Frontal cortex (tissue), 4 donors: Measurements from ENCODE around the gene SYT15. TPM values are rescaled to one million over a fixed set of nuclear protein-coding genes. Genes with fewer than 3 reads are reported as not detected.
"Not testable (repeated sequence)": the region's sequence is repeated elsewhere in the genome, so short reads cannot be mapped to it uniquely, and the experiment has no call there.

Source experiments
- DNase-seq, 2 donors: peaks; one replicate each; pipeline ENCODE4 v3.0.0; 2012; ENCODE audit warnings: low spot score in 2 of 2
- FAIRE-seq: peaks from 2 replicates; lab custom pipeline; 2012; peaks lifted over from hg19 to GRCh38; lab: Jason Lieb, UNC
- total RNA-seq: library from RNA; depleted of rRNA; stranded (reverse); fragments of >200 nt; gene quantifications from one replicate; pipeline ENCODE4 v1.2.3, GENCODE V29; 2014
- donor health status: control.
- donor health status: control.
- donor health status: control.

Gene SYT15
- total RNA-seq, 1 donor from 2014 or later = 0.82 TPM

DNA sequence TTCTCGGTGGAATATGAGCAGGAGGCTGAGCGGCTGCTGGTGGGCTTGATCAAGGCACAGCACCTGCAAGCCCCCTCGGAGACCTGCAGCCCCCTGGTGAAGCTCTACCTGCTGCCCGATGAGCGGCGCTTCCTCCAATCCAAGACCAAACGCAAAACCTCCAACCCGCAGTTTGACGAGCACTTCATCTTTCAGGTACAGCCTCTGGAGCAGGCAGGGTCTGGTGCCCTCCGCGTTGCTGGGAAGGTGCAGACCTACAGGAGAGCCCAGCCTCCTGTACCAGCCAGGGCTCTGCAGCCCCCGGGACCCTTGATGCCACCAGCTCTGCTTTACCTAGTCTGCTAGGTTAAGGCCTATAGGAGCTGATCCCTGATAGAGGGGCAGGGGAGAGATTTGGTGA lies 3.1 kb downstream of the SYT15 start:
- not testable (repeated sequence) for DNase-seq, FAIRE-seq

DNA sequence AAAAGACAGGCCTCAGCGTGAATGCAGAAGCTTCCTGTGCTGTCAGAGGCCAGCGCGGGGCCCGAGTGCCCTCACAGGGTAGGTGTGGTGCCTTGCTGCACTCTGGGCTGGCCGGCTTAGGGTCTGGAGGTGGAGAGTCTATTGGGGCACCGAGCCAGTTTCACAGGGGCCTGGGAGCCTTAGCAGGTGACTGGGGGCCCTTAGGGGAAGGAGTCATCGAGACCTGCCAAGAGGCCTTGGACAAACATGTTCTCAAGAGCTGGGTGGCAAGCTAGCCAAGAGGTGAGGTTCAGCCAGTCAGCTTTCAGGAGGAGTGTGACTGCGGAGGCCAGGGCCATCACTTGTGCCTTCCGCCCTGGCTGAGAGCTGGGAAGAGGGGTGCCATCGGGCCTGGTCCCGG lies 3.6 kb downstream of the SYT15 start:
- DNase-seq, FAIRE-seq: not testable (repeated sequence)

DNA sequence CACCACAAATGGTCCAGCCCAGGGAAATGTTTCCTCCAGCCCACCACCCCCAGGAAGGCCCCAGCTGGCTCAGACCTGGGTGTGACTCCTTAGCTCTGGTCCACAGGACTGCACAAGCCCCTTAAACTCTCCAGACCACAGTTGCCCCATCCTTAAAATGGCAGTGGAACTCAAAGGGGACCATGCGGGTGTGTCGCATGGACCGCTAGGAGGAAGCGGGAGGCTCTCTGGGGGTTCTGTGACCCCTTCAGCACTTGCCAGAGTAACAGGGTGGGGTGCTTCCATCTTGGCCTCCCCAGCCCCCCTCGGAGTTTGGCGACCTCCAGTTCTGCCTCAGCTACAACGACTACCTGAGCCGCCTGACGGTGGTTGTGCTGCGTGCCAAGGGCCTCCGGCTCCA lies 5.3 kb downstream of the SYT15 start:
- not testable (repeated sequence) for FAIRE-seq, DNase-seq

DNA sequence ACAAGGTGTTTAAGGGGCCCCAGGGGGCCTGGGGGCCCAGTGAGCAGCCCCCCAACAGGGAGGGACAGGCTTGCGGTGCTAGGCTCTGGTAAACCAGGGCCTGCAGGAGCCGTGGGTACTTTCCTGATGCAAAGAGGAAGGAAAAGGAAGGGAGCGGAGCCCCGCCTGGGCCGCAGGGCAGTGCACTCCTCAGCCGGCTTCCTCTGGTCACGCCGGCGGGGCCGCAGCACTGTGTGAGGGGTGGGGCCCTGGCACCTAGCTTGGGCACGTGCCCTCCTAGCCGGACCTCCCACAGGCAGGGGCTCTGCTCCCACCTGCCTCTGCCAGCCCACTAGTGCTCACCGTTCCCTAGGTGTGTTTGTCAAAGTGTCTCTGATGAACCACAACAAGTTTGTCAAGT lies 6.3 kb downstream of the SYT15 start:
- not testable (repeated sequence) for DNase-seq, FAIRE-seq

DNA sequence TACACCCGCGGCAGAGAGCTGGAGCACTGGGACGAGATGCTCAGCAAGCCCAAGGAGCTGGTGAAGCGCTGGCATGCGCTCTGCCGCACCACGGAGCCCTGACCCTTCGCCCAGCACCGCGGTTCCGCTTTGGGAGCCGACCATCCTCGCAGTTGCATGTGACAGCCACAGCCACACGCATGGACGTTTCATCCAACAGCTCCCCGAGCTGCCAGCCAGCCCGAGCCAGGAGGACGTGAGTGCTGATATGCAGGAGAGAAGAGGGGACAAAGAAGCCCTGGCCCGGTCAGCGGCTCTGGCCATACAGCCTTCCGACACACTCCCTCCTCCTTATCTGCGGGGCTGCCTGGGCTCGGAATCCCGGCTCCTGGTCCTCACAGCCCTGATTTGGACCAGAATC lies 8.6 kb downstream of the SYT15 start:
- not testable (repeated sequence) for FAIRE-seq

DNA sequence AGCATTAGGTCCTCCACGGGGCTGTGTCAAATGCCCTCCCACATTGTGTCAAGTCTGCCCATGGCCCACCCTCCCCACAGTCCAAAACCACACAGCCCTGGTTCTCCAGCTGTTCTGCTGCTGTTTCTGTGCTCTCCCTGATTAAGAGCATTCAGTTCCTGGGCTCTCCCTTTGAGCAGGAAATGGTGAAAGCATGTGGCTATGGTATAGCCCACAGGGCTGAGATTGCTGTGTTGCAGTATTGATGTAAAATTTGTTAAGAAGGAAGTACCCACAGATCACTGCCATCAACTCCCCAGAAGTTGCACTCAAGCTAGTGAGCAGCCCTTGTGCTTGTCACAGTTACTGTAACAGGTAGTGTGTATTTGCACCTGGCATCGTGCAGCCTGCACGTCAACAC lies 9.3 kb downstream of the SYT15 start:
- not testable (repeated sequence) for DNase-seq, FAIRE-seq

More for the DNA sequence above, 8.6 kb downstream of the SYT15 start:
- not testable (repeated sequence) for DNase-seq

DNA sequence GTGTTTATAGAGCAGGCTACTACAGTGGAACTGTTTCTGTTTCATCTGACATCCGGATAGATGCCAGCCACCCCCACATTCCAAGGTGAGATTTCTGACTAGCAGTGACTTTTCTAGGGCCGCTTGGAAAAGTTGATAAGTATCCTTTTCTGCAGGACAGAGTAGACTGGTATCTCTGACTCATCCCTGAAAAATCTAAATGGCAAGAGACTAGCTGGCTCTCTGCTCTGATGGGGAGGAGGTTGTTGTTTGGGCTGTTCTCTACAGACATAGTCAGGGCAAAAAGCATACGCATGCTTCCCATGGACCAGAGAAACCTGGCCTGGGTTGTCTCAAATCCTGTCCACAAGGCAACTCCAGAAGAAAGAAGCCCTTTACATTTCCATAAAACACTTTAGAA lies 10.7 kb downstream of the SYT15 start:
- not testable (repeated sequence) for DNase-seq, FAIRE-seq

DNA sequence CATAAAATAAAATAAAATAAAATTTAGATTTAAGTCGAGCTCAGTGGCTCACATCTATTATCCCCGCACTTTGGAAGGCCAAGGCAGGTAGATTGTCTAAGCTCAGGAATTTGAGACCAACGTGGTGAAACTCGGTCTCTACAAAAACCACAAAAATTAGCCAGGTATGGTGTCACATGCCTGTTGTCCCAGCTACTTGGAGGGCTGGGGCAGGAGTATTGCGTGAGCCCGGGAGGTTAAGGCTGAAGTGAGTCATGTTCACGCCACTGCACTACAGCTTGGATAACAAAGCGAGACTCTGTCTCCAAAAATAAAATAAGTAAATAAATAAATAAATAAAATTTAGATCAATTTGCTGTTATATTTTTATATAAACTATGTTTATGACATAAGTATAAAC lies 12.1 kb downstream of the SYT15 start:
- FAIRE-seq = peak; percentile 95
- DNase-seq = not testable (repeated sequence)

DNA sequence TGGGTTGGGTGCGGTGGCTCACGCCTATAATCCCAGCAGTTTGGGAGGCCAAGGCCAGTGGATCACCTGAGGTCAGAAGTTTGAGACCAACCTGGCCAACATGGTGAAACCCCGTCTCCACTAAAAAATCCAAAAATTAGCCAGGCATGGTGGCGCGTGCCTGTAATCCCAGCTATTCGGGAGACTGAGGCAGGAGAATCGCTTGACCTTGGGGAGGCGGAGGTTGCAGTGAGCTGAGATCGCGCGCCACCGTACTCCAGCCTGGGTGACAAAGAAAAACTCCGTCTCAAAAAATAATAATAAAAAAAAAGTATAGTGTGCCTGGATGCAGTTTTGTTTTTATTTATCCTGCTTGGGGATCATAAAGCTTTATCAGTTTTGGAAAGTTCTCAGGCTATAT lies 14.4 kb downstream of the SYT15 start:
- DNase-seq, FAIRE-seq: not testable (repeated sequence)

DNA sequence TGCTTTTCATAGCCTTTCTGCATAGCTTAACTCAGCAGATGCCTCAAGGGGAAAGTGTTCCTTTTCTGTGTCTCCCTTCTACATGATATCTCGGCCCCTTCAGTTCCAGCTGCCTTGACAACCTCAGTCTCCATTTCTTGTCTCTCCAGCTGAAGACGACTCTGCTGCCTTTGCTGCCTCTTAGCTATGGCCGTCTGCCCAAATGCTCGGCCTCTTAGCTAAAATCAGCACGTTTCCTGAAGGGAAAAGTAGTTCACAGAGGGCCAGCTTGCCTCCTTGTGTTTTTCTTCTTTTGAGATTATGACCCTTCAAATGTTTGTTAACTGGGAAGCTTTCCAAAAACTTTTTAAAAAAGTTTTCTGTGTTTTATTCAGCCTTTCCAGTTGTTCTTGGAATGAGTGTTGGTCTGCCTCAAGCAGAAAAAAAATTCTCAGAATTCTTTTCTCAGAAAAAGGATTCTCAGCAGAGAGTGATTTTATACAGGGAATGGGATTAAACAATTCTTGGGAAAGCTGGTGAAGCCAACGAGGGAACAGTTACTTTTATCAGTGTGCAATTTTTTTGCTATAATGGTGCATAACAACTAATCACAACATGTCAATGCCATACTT lies 15.6 kb downstream of the SYT15 start:
- not testable (repeated sequence) for DNase-seq, FAIRE-seq

DNA sequence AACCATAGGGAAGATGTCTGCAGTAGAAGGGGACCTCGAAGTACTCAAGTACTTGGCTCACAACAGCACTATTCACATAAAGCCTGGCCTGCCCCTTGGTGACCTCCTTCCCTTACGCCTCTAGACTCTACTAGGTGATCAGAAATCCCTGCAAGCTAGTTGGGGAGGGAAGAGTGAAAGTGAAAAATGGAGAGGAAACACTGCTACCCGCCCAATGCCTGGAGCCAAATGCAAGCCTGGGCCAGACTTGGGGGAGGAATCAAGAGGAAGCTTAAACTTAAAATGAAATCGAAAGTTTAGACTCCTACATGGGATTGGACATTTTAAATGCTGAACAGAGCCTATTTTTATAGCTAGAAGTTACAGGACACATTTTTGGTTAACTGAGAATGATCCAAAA lies 17.6 kb downstream of the SYT15 start:
- FAIRE-seq, DNase-seq: not testable (repeated sequence)

DNA sequence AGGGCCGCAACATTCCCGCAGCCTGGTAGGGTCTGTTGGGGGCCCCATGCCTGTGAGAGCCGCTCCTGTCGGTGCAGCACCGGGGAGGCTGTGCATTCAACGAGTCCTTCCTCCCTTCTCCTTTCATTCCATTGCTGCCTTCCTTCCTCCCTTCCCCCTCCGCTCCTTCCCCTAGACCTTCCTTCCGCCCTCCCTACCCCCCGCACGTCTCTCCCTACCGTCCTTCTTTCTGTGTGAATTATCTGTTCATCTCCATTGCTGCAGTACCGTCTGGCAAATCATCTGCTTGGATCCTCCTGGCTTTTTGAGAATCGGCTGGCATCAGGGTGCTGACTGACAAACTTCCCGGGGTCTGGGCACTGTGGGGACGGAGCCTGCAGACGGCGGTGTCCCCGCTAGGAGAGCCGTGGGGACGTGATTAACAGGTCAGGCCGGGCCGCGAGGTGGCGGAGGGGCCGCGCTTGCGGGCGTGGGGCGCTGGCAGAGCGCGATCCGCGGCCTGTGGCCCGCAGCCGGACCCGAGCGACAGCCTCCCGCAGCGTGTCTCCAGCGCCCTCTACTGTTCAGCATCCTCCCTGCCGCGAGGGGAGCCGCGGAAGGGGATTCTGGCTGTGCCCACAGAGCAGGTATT lies 18.8 kb downstream of the SYT15 start:
- not testable (repeated sequence) for FAIRE-seq, DNase-seq

DNA sequence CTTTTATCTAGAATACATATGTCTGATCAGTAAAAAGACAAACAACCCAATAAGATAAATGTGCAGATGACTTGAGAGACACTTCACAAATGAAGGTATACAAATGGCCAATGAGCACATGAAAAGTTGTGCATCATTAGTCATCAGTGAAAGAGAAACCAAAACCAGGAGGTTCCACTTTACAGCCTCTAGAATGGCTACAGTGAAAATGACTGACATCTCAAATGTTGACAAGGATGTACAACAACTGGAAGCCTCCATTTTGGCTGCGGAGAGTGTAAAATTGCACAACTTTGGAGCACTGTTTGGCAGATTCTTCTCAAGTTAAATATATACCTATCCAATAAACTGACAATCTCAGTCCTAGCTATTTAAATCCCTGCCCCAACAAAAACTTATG lies 21.6 kb downstream of the SYT15 start:
- not testable (repeated sequence) for FAIRE-seq, DNase-seq

DNA sequence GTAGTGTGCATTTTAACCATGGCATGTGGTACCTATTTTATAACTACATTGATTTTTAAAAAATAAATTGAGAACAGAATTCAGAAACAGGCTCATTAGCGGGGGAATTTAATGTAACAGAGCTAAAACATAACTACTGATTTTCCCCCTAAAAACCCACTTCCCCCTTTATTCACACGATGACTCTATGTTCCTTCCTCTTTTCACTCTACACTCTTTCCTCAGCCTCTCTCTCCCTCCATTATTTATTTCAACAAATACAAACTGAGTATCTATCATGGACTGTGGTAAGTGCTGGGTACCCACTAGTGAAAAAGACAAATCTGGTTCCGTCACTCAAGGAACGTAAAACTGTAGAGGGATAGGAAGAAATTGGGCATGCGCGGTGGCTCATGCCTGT lies 36.6 kb downstream of the SYT15 start:
- DNase-seq, FAIRE-seq: not testable (repeated sequence)

DNA sequence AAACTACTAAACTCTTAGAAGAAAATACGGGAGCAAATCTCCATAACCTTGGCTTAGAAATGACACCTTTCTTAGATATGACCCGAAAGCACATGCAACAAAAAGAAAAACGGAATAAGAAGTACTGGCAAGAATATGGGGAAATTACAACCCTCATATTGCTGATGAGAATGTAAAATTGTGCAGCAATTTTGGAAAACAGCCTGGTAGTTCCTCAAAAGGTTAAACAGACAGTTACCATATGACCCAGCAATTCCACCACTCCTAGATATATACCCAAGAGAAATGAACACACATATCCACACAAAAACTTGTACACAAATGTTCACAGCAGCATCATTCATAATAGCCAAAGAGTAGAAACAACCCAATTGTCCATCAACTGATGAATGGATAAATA lies 37.3 kb downstream of the SYT15 start:
- FAIRE-seq, DNase-seq: not testable (repeated sequence)

DNA sequence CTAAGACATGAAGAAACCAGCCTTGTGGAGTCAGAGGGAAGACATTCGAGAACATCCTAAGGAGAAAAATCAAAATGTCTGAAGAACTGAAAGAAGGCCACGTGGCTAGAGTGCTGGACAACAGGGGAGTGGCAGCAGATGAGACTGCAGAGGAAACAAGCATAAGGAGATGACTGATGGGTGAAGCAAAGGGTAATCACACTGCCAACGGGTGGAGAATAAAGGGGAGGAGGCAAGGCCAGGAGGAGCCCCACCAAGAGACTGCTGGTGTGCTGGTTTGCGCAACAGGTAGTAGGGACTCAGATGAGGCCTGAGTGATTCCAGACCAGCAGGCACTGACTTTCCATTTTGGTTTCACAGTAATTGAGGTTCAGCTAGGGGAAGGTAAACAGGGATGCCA lies 38.2 kb downstream of the SYT15 start:
- not testable (repeated sequence) for DNase-seq, FAIRE-seq

DNA sequence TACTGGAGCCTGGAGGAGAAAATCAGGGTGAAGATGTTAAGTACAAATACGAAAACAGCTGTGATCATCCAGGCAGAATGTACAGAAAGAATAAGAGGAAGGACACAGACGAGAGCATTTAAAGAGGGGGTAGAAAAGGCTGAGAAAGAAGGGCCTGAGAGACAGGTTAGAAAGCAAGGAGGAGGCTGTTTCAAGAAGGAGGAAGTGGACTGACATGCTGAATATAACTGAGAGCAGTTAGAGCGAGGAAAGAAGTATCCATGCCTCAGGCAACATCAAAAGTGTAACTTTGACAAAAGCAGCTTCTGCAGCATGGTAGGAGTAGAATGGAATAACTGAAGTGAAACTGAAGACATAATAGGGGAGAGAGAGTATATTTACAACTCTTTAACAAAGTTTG lies 39.0 kb downstream of the SYT15 start:
- not testable (repeated sequence) for FAIRE-seq

DNA sequence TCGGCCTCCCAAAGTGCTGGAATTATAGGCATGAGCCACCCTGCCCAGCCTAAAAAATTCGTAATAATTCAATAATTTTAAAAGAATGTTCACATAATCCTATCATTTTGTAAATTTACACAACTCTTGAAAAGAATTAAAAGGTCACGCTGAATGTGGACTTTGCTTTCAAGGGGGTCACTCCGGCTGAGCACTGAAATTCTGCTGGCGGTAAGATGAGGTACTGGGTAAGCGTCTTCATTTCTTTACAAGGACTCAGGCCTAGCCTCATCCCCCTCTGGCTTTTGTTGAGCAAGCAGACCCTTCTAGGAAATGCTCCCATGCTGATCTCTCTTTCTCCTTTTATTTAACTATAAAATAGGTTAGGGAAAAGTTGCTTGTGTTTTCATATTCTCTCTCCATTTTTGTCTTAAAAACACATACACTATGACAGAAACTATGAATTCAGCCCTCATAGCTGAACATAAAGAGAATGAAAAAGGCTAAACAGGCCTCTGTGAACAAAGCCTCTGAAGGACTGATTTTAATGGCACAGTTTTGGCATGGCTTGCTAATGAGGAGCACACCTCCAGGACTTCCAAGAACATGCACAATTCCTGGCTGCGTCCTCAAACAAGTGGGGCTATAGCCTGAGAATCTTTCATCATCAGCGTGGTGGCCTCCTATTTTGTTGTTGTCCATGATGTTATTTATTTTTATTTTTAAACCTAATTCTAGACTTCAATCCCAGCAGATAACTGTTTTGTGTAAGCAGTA lies 45.1 kb downstream of the SYT15 start:
- not testable (repeated sequence) for DNase-seq, FAIRE-seq

More for the DNA sequence above, 39.0 kb downstream of the SYT15 start:
- not testable (repeated sequence) for DNase-seq

DNA sequence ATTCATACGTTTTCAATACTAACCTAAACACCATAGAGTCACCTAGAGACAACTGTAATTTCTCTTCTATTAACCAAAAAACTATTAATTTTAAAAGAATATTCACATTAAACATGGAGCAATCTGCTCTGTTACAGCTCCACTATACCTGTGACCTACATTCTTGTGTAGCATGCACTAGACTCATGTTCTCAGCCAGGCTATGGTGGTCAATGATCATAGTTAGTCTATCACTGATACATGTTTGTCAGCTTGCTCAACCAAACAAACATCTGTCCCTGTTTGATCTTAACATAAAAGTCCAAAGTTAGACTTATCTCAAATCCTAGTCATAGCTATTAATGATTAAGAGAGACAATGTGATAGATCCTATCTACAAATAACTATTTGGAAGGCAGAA lies 50.9 kb downstream of the SYT15 start:
- DNase-seq, FAIRE-seq: not testable (repeated sequence)

DNA sequence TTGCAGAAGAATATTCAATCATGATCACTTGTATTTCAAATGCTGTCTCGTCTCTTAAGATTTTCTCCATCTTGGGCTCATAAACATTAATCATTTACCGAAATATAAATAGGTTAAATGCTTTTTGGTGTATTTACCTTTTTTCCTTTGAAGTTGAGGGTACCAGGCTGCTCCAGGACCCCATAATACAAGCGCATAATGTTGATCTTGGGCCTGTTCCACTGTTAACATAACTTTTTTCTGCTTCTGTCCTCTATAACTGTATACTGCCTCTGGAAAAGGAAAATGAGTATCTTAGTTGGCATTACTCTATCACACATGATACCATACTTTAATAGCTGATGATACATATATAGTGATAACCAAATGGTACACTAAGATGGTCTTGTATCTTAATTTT lies 51.9 kb downstream of the SYT15 start:
- not testable (repeated sequence) for FAIRE-seq, DNase-seq
